GM12878 (cell line): ENCODE results near the gene CLTCL1. TPM values are rescaled to one million over a fixed set of nuclear protein-coding genes. Genes with fewer than 3 reads are reported as not detected.

Experiments used
- ATAC-seq: fragments of 200-7000 bp; cut with Tn5 transposase; 3 replicates; pipeline ENCODE4 v1.9.1; 2020; ENCODE audit warnings: mild to moderate bottlenecking, moderate library complexity
- BruUV-seq: library from RNA; stranded (reverse); fragments of 400-500 nt; replicated peaks from 2 replicates; lab custom pipeline; 2021; lab: Mats Ljungman, UMichigan
- CTCF ChIA-PET: fragments of 300-600 bp; sonication (Branson Sonifier 250); formaldehyde crosslinking; extraction: SDS; loops from one replicate; lab custom pipeline; 2021; ENCODE audit warnings: inconsistent platforms; lab: Yijun Ruan, JAX
- POLR2A ChIA-PET: fragments of 350-600 bp; formaldehyde crosslinking; extraction: SDS; loops from one replicate; lab custom pipeline; 2021; ENCODE audit warnings: inconsistent platforms; lab: Charles Lee
- RAD21 ChIA-PET: fragments of 300-600 bp; sonication (Branson Sonifier 250); formaldehyde crosslinking; loops from one replicate; lab custom pipeline; 2023; ENCODE audit warnings: antibody characterized with exemption; ENCODE audit not compliant: unreplicated experiment; lab: Charles Lee
- SMC1A ChIA-PET: fragments of 300-600 bp; sonication (Branson Sonifier 250); formaldehyde crosslinking; loops from one replicate; lab custom pipeline; 2023; ENCODE audit not compliant: unreplicated experiment, uncharacterized antibody; lab: Charles Lee
- DNase-seq: peaks from one replicate; pipeline ENCODE4 v3.0.0-alpha.2; 2011; ENCODE audit warnings: low read depth, low spot score
- FAIRE-seq: peaks from 3 replicates; lab custom pipeline; 2011; peaks lifted over from hg19 to GRCh38; lab: Jason Lieb, UNC
- H2AFZ ChIP-seq: 2 replicates; pipeline ENCODE4 v1.6.0; 2011; ENCODE audit warnings: low read depth, low read length, control low read depth; ENCODE audit not compliant: control insufficient read depth
- H3K27ac ChIP-seq: 2 replicates; pipeline ENCODE4 v1.5.1; 2011; ENCODE audit warnings: control low read depth; ENCODE audit not compliant: control insufficient read depth, insufficient read depth
- H3K27me3 ChIP-seq, 2 experiments: replicated peaks in 1 of 2; 2 replicates each; pipeline versions ENCODE4 v1.6.0 to v1.6.1; 2011; ENCODE audit warnings: low read length in 1 of 2; ENCODE audit not compliant: control insufficient read depth in 2 of 2, insufficient read depth in 2 of 2
- H3K36me3 ChIP-seq, 2 experiments: 2 replicates each; pipeline ENCODE4 v1.5.1; 2011; ENCODE audit warnings: low read length in 1 of 2; ENCODE audit not compliant: control insufficient read depth in 2 of 2, insufficient read depth in 2 of 2
- H3K4me1 ChIP-seq: 2 replicates; pipeline ENCODE4 v1.6.1; 2011; ENCODE audit warnings: mild to moderate bottlenecking, low read length, moderate library complexity, mixed read lengths; ENCODE audit not compliant: control insufficient read depth, insufficient read depth
- H3K4me2 ChIP-seq: 2 replicates; pipeline ENCODE4 v1.6.0; 2011; ENCODE audit warnings: control low read depth; ENCODE audit not compliant: control insufficient read depth, insufficient read depth
- H3K4me3 ChIP-seq: fragments of 200-600 bp; sonication (generic); 2 replicates; pipeline ENCODE4 v1.5.1; 2016
- H3K79me2 ChIP-seq: 2 replicates; pipeline ENCODE4 v1.6.0; 2011; ENCODE audit warnings: low read length; ENCODE audit not compliant: control insufficient read depth, insufficient read depth
- H3K9ac ChIP-seq: 2 replicates; pipeline ENCODE4 v1.8.0; 2011; ENCODE audit warnings: low read length, control low read depth, mixed read lengths; ENCODE audit not compliant: control insufficient read depth, insufficient read depth
- H3K9me3 ChIP-seq: replicated peaks from 3 replicates; pipeline ENCODE4 v1.5.1; 2011; ENCODE audit warnings: mild to moderate bottlenecking, low read length; ENCODE audit not compliant: control insufficient read depth, insufficient read depth
- H4K20me1 ChIP-seq: 2 replicates; pipeline ENCODE4 v1.6.0; 2011; ENCODE audit not compliant: control insufficient read depth, insufficient read depth
- E2F8 ChIP-seq: fragments of 450-650 bp; IDR thresholded peaks from 2 replicates; pipeline ENCODE4 v1.6.1; 2018; ENCODE audit warnings: mild to moderate bottlenecking, low read depth, moderate library complexity; ENCODE audit not compliant: partially characterized antibody
- ESRRA ChIP-seq: IDR thresholded peaks from 2 replicates; pipeline ENCODE4 v1.6.1; 2012; ENCODE audit warnings: mild to moderate bottlenecking, low read length, improper control_type of control experiment
- FOXM1 ChIP-seq: IDR thresholded peaks from 2 replicates; pipeline ENCODE4 v1.6.1; 2012; ENCODE audit warnings: low read depth, mild to moderate bottlenecking, inconsistent platforms, low read length, moderate library complexity
- IRF4 ChIP-seq: IDR thresholded peaks from 2 replicates; pipeline ENCODE4 v1.6.1; 2011; ENCODE audit warnings: low read depth, low read length
- NFYA ChIP-seq: IDR thresholded peaks from 2 replicates; pipeline ENCODE4 v1.6.1; 2011; ENCODE audit warnings: low read depth, mild to moderate bottlenecking, low read length, improper control_type of control experiment, borderline replicate concordance
- NR2C1 ChIP-seq: fragments of 450-650 bp; IDR thresholded peaks from 2 replicates; pipeline ENCODE4 v1.6.1; 2017; ENCODE audit warnings: antibody characterized with exemption, mild to moderate bottlenecking, moderate library complexity
- RBBP5 ChIP-seq: fragments of 200-600 bp; sonication (generic); conservative IDR thresholded peaks from 2 replicates; pipeline ENCODE4 v1.6.1; 2016
- SMAD5 ChIP-seq: IDR thresholded peaks from 2 replicates; pipeline ENCODE4 v1.6.1; 2016; ENCODE audit warnings: antibody characterized with exemption, low read depth
- SUZ12 ChIP-seq: fragments of 200-600 bp; sonication (generic); IDR thresholded peaks from one replicate; pipeline ENCODE4 v1.6.1; 2018; ENCODE audit warnings: antibody characterized with exemption, mild to moderate bottlenecking; ENCODE audit not compliant: unreplicated experiment
- TBL1XR1 ChIP-seq: IDR thresholded peaks from 2 replicates; pipeline ENCODE4 v1.6.1; 2012; ENCODE audit warnings: low read depth, low read length, improper control_type of control experiment
- YY1 ChIP-seq: IDR thresholded peaks from 2 replicates; pipeline ENCODE4 v1.6.1; 2011; ENCODE audit warnings: low read depth, mild to moderate bottlenecking, low read length
- ZNF274 ChIP-seq: IDR thresholded peaks from one replicate; pipeline ENCODE4 v1.8.0; 2011; ENCODE audit not compliant: insufficient read length, insufficient read depth
- ZNF592 ChIP-seq: fragments of 450-650 bp; IDR thresholded peaks from 2 replicates; pipeline ENCODE4 v1.6.1; 2017; ENCODE audit warnings: mild to moderate bottlenecking, moderate library complexity
- WGBS: methylation state at CpG from one replicate; pipeline ENCODE4 v1.1.6; 2016; ENCODE audit warnings: low lambda C conversion rate; ENCODE audit not compliant: insufficient replicate concordance, insufficient coverage; ENCODE audit errors: missing lambda C conversion rate; 5-methylcytosine and 5-hydroxymethylcytosine counted together
- in situ Hi-C: fragments of 300-500 bp; cut with MboI; formaldehyde crosslinking; loops from 9 replicates; pipeline ENCODE4 v1.14.3; 2018; ENCODE audit warnings: mixed read lengths
- intact Hi-C: fragments of 100-400 bp; cut with micrococcal nuclease; formaldehyde crosslinking; loops from one replicate; pipeline ENCODE4 v1.14.2; 2022; ENCODE audit not compliant: unreplicated experiment
- polyA plus RNA-seq, 11 experiments: library from polyadenylated mRNA; depleted of rRNA in 4 of 11; unstranded in 6 of 11; stranded (reverse) in 5 of 11; fragments of >200 nt; fragmentation: Nextera tagmentation in 4 of 11; fragmentation: Illumina TruSeq in 1 of 11; extraction: Ambion mirVana in 4 of 11; extraction: Trizol in 1 of 11; gene quantifications; 1 replicate in 1 of 11; 2 replicates in 10 of 11; pipeline versions ENCODE4 v1.2.1 to v1.2.3, GENCODE V29; 2011 to 2016; ENCODE audit warnings: inconsistent platforms in 2 of 11, missing spikeins in 2 of 11, low read depth in 1 of 11
- total RNA-seq, 4 experiments: library from RNA; depleted of rRNA in 3 of 4; stranded (reverse); fragments of >200 nt in 3 of 4; fragmentation: Illumina TruSeq in 1 of 4; extraction: Trizol in 1 of 4; gene quantifications; 2 replicates each; pipeline versions ENCODE4 v1.2.1 to v1.2.3, GENCODE V29; 2013 to 2021

The CLTCL1 gene
- total and polyA plus RNA-seq, 10 of the 15 experiments (the other 5 are each of a cell fraction or from before 2014, with no cell fraction given) = under 0.01 to 0.35 (median 0.12) TPM; not detected in 2

- no peak for ATAC-seq
- no peaks in the 10 kb centered on the region; the same call in 1 of the 2 replicates for H3K4me1 ChIP-seq
- H3K4me2 ChIP-seq = no peak overlapping the region
- POLR2A ChIA-PET = no interaction called here
- RAD21 ChIA-PET = no interaction called here
- H3K9ac ChIP-seq = no peak overlapping the region
- in situ Hi-C loops (no loop called here), intact Hi-C loops (loop anchor here (10.0 kb wide), 1 partner anchor 48 kb away; no protein-coding TSS in a partner anchor)
- H3K4me3 ChIP-seq = no peak overlapping the region
- DNase-seq = no peak
- H3K9me3 ChIP-seq = no peaks in the 10 kb centered on the region
- FAIRE-seq = no peak
- peaks cover 0 to 2% of the 10 kb centered on the region in 2 experiments; a peak in 2 of 4 replicates for H3K27me3 ChIP-seq
- H4K20me1 ChIP-seq = no peaks in the 10 kb centered on the region
- H2AFZ ChIP-seq = no peak overlapping the region
- no peak for TF ChIP-seq ZNF592
- TF ChIP-seq IRF4 = no peak
- no peak for TF ChIP-seq RBBP5
- no peak for TF ChIP-seq NFYA
- TF ChIP-seq ZNF274 = no peak
- TF ChIP-seq TBL1XR1 = no peak
- no peak for TF ChIP-seq YY1
- TF ChIP-seq E2F8 = no peak
- no peak for TF ChIP-seq NR2C1
- TF ChIP-seq SUZ12 = no peak
- no peak for TF ChIP-seq ESRRA
- TF ChIP-seq SMAD5 = no peak
- no peak for TF ChIP-seq FOXM1
- TF ChIP-seq, all 136 proteins: peak for 0
- BruUV-seq = no TSS peak
- CTCF ChIA-PET = interaction anchor here (1.2 kb wide), 1 partner anchor 413 kb away, joined by 4 read pairs; no protein-coding TSS in a partner anchor
- 41% methylated on average over 5 of the region's 5 CpGs for WGBS
- H3K79me2 ChIP-seq = no peaks in the 10 kb centered on the region
- H3K27ac ChIP-seq = no peak overlapping the region
- SMC1A ChIA-PET = interaction anchor here (1.5 kb wide), 1 partner anchor 19 kb away, joined by 3 read pairs; no protein-coding TSS in a partner anchor
- H3K36me3 ChIP-seq = no peaks in the 10 kb centered on the region
These were observed 74.9 kb downstream of the CLTCL1 start for GRCh38 chr22:19216579-19216978.
